Caki2 (cell line): ENCODE measurements around the gene FAM221B. TPM values are rescaled to one million over a fixed set of nuclear protein-coding genes. Genes with fewer than 3 reads are reported as not detected.

ENCODE experiments used
- DNase-seq: peaks from one replicate; pipeline ENCODE4 v3.0.0-alpha.2; 2015; ENCODE audit warnings: low read depth
- in situ Hi-C: cut with HindIII; loops from 2 replicates; pipeline ENCODE4 v1.10.0; 2016; ENCODE audit warnings: low sequenced_read_pairs, low pct_unique_long_range_greater_than_20kb, mixed read lengths
- total RNA-seq: library from RNA; depleted of rRNA; stranded (reverse); fragments of >200 nt; shearing (Covaris generic); gene quantifications from 2 replicates; pipeline ENCODE4 v1.2.3, GENCODE V29; 2014; ENCODE audit warnings: low replicate concordance; rRNA removed

Gene FAM221B
- not detected in 2 replicates for total RNA-seq

DNA sequence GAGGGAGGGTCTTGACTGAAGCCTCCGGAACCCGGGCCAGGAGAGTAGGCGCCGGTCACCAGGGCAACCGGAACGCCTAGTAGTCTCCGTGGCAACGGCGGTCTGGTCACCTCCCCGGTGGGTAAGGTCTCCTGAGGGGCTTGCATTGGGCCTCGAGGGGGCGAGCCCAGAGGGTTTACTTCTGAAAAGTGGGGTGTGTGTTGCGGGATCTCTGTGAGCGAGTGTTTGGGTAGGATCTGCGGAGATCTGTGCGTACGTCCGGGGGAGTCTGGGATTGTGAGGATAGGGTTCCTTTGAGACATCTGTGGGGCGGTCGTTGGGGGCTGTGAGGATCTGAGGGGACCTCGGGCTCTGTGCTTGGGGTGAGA is at the start of gene FAM221B:
Gene FAM221B (minus strand): TSS at position 17 of the 368 bp plus-strand sequence. CDS start 2,571 bp downstream, outside the sequence.
- no peak for DNase-seq
- in situ Hi-C loops: no loop called here

DNA sequence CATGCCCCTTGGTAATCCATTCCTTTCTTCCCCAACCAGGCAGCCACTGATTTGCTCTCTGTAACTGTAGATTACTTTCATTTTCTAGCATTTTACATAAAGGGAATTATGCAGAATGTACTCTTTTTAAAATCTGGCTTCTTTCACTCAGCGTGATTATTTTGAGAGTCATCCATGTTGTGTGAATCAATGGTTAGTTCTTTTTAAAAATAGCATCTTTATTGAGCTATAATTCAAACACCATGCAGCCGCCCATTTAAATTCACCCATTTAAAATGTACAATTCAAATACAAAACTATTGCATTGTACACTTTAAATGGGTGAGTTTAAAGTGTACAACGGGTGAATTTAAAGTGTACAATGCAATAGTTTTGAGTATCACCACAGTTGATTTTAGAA is 44.0 kb upstream of the FAM221B start:
- in situ Hi-C loops: no loop called here
- no peak for DNase-seq

- in situ Hi-C loops: no loop called here
- no peak for DNase-seq
These were observed 43.0 kb upstream of the FAM221B start for GRCh38 chr9:35871545-35871944.

DNA sequence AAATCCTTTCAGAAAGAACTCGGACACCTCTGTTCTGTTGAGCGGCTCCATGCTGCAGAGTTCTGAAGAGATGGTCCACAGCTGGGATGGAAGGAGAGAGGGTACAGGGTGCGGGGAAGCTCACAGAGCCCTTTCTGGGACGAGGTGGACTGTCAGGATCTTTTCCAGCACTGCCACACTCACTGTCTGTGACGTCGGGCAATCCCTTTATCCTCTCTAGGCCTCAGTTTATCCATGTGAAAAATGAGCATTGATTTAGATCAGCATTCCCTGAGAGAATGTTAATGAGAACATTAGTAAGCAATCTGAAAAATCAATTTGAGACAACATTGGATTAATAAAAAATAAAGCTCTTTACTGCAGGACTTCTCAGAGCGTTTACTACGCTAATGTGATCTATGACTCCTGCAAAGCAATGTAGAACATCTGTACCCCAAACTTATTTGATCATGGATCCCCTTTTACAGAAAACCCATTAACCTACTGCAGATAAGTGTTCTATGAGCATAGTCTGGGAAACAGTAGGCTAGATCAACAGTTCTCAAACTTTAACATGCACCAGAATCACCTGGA is 41.9 kb upstream of the FAM221B start, which contains the start of gene OR13J1:
Gene OR13J1 (minus strand): TSS at position 51 of the 573 bp plus-strand sequence. CDS start 0 bp downstream, at position 51.
- in situ Hi-C loops: no loop called here
- DNase-seq: no peak

DNA sequence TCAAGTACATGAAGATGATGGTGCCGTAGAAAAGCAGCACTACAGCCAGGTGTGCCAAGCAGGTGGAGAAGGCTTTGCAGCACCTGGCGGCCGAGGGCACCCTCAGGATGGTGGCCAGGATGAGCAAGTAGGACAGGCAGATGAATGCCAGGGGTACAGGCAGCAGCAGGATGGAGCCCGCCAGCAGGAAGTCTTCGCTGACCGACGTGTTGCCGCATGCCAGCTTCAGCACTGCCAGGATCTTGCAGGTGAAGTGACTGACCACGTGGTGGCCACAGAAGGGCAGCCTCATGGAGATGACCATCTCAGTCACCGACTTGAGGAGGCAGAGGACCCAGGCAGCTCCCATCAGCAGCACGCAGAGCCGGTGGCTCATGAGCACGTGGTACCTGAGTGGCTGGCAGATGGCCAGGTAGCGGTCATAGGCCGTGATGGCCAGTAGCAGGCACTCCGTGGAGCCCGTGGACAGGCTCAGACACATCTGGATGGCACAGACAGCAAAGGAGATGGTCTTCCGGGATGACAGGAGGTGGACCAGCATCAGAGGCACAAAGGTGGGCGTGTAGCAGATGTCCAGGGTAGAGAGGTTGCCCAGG is 41.2 kb upstream of the FAM221B start:
- DNase-seq: no peak
- in situ Hi-C loops: no loop called here

- no peak for DNase-seq
- in situ Hi-C loops: no loop called here
These were observed 40.4 kb upstream of the FAM221B start for GRCh38 chr9:35868933-35869332.

- in situ Hi-C loops: no loop called here
- no peak for DNase-seq
These were observed 39.0 kb upstream of the FAM221B start for GRCh38 chr9:35867538-35867937.

GRCh38 chr9:35864695-35865255 is 36.2 kb upstream of the FAM221B start:
- in situ Hi-C loops: no loop called here
- DNase-seq: no peak

DNA sequence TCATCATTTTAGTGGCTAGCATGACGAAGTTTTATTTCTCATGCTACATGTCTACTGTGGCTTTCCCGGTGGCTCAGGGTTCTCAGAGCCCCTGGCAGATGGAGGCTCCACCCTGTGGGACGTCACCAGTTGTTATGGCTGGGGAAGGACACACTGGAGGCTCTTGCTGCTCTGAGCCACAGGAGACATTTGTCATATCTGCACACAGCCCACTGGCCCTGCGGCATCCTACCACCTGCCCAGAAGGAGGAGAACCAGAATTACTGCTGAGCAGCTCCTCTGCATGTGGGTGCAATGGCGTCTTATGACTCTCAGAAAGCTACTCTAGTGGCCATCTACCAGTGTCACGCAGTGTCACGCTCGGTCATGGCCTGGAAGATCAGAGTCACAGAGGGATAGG is 35.1 kb upstream of the FAM221B start:
- in situ Hi-C loops: no loop called here
- DNase-seq: no peak

- in situ Hi-C loops: no loop called here
- no peak for DNase-seq
These were observed 33.8 kb upstream of the FAM221B start for GRCh38 chr9:35862328-35862727.

DNA sequence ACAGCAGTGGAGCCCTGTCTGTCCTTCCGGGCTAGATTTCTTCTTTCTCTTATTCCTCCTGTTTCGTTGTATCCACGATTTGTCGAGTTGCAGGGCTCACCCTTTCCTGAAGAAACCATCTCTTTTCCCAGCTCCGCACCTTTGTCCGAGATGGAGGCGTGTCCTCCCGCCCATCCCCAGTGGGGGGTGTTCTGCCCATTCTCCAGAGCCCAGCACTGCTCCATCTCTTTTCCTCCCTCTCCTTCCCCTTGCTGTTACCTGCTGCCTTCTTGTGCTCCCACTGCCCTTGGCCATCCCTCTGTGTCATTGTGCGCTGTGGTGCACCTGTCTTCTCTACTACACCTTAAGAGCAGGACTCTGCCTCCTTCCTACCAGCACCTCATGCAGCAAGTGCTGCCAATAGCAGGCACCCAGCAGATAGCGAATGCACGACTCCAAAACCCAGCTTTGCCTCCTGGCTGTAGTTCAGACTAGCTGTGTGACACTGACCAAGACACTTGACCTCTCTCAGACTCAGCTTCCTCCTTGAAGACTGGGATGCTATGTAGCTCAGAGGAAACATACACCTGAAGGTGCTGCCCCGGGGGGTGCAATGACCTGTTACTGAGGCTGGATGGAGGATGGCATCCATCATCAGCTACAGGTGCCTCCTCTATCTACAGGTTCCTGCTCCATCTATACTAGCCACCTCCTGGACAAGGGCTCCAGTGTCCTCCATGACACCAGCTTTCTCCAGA is 32.8 kb upstream of the FAM221B start:
- DNase-seq: no peak
- in situ Hi-C loops: no loop called here

GRCh38 chr9:35859990-35860339 is 31.4 kb upstream of the FAM221B start:
- in situ Hi-C loops: no loop called here
- no peak for DNase-seq

- in situ Hi-C loops: no loop called here
- DNase-seq: no peak
These were observed 30.9 kb upstream of the FAM221B start for GRCh38 chr9:35859310-35859989.

DNA sequence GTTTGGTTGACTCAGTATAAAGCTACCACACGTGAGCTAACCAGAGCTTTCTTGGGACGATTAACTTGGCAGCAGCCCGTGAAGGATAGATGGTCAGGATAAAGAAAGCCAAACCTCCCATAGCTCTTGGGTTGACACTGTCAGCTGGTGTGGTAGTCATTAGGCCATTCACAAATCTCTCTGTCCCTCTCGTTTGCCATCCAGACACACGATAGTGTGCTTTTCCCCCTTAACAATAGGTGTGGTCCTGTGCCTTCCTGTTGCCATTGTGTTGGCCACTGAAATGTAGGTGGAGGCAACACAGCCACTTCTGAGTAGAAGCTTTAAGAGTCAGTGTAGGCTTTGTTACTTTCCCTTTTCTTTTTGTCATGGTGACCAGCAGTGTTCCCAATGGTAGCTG is 29.9 kb upstream of the FAM221B start:
- in situ Hi-C loops: no loop called here
- no peak for DNase-seq

GRCh38 chr9:35856882-35857281 is 28.4 kb upstream of the FAM221B start:
- DNase-seq: no peak
- in situ Hi-C loops: no loop called here

- DNase-seq: no peak
- in situ Hi-C loops: no loop called here
These were observed 27.7 kb upstream of the FAM221B start for GRCh38 chr9:35856206-35856605.

DNA sequence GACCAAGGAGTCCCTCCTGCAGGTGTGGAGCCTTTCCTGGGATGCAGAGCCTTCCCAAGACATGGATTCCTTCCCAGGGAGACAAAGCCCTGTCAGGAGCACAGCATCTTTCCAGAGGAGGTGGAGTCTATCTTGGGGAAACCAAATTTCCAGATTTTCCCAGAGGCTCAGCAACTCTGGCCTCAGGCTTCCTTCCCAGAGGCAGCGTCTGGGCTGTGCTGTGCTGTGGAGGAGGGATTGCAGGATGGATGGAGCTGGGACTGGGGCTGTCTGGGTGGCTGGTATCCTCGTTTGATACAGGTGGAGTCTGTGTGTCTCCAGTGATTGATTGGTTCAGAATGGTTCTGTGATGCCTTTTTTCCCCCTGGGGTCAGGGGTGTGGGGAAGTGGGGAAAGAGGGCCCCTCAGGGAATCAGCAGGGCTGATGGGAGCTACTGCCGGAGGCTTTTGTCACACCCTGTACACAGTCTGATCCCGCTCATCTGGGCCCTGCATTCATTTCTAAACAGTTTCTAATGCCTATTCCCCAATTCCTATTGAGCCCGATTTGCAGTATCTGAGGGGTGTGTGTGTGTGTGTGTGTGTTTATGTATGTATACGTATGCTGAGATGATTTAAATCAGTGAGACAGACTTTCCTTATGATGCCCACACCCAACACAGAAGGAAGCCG is 25.7 kb upstream of the FAM221B start:
- in situ Hi-C loops: no loop called here
- no peak for DNase-seq
